Activated T-cell treated with anti-CD3 and anti-CD28 coated beads, Interleukin-2, amount 50 U/mL, for 1 hour (primary cell): ENCODE measurements around the gene PNPLA2.

Experiments
- DNase-seq: peaks from one replicate; pipeline ENCODE4 v3.0.0-alpha.2; 2020

The PNPLA2 gene

GRCh38 chr11:819943-820649 lies 1.4 kb downstream of the PNPLA2 start:
- DNase-seq: peak; percentile 93

DNA sequence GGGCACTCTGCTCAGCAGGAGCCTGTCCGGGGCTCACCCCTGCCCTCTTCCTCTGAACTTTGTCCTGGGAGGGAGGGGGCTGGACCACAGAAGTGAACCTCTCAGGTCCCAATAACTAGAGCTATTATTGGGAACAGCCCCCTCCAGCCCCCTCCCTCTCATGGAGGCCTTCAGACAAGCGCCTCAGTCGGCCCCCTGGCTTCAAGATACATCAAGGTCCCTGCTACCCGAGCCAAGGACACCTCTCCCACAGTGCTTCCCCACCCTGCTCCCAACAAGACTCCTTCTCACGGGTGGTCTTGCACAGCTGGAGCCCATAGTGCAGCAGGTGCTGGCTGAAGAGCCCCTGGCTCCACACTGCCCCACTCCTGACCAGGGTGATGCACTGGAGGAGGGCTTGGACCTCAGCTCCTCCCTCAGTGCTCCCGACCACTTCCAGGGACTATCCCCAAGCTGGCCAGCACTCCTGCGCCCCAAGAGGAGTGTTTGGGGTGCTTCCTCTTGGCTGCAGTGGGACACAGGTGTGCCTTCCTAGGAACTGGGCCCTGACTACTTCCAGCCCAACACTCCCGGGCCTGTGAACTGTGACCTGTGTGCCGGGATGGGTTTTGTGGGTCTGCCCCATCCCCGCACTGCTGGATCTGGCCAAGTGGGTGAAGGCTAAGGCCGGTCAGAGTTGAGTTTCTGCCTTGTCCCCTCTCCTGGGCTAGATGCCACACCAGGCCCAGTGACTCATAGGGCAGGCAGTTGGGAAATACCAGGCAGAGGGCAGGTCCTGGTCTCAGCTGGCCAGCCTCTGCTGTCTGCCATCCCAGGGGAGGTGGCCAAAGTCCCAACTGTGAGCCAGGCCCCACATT lies 2.2 kb downstream of the PNPLA2 start:
- DNase-seq: no peak

- DNase-seq: no peak
These were observed 3.0 kb downstream of the PNPLA2 start for GRCh38 chr11:821512-822371.

DNA sequence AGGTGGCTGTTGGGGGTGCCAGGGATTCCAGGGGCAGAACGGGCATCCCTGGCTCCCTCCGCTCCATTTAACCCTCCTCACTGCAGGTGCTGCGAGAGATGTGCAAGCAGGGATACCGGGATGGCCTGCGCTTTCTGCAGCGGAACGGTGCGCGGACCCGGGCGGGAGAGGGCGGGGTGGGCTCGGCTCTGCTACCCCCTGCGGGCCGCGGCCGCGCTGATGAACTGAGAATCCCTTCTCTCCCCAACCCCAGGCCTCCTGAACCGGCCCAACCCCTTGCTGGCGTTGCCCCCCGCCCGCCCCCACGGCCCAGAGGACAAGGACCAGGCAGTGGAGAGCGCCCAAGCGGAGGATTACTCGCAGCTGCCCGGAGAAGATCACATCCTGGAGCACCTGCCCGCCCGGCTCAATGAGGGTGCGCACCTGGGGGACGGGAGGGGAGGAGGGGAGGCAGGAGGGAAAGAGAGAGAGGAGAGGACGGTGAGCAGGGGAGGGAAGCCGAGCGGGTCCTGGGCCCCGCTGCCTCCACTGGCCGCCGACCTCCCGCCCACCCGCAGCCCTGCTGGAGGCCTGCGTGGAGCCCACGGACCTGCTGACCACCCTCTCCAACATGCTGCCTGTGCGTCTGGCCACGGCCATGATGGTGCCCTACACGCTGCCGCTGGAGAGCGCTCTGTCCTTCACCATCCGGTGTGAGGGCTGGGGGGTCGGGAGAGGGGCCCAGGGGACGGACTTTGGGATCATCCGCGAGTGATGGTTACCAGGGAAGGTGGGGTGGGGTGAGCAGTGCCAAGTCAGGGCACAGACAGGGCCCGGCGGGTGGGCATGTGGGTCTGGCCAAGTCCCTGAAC lies 5.0 kb downstream of the PNPLA2 start:
- no peak for DNase-seq

- DNase-seq: no peak
These were observed 5.7 kb downstream of the PNPLA2 start for GRCh38 chr11:824292-824880.

DNA sequence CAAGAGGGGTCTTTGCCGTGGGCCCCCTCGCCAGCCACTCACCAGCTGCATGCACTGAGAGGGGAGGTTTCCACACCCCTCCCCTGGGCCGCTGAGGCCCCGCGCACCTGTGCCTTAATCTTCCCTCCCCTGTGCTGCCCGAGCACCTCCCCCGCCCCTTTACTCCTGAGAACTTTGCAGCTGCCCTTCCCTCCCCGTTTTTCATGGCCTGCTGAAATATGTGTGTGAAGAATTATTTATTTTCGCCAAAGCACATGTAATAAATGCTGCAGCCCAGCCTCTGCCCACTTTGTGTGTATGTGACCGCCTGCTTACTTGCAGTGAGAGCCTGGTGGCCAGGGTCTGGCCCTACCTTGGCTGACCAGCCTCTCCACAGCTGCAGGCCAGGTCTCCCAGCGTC lies 6.2 kb downstream of the PNPLA2 start:
- DNase-seq: no peak

DNA sequence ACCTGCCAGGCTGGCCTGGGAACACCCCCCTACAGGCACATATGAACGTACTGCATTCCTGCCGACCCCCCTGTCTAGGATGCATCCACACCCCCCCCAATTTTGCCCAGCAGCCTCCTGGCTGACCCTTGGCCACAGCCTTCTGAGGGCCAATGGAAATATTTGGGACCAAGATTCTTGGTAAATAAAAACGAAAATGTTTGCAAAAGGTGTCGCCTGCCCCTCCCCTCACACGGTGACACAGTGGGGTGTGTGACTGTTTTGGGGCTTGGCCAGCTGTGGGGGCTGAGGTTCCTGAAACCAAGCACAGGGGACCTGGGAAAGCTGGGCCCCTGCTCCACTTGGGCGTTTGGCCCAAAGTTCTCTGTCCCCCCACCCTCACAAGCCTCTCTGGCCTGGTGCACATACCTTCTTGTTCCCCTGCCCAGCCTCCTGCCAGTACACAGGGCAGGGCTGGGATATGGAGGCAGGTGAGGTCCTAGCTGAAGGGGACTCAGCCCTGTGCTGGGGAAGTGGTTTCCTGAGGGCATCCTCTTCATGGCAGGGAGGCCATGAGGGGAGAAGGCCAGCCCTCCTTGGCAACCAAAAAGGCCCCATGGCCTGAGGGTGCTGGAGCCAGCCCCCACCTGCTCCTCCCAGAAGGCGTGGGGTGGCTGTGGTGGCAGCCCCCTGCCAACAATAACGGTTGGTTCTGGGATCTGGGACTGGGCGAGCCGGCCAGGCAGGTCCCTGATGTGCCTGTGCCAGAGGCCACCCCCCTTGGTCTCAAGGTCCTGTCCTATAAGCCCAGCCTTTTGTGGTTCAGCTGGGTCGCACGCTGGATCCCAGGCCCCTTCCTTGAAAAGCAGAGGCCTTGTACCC lies 6.9 kb downstream of the PNPLA2 start:
- no peak for DNase-seq

DNA sequence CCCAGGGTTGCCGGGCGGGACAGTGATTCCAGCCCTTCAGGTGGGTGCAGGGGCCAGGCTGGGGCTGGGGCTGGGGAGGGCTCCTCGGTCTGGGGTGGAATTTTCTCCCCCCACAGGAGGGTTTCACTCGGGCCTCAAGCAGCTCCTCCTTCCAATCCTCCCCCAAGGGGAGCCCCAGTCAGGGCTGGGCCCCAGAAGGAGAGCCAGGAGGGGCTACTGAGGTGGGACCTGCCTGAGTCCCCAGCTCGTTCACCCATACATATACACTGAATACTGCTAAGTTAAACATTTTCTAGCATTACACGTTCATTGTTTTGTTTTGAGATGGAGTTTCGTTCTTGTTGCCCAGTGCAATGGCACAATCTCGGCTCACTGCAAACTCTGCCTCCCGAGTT lies 7.5 kb downstream of the PNPLA2 start:
- DNase-seq: no peak

GRCh38 chr11:826836-827145 lies 8.1 kb downstream of the PNPLA2 start:
- no peak for DNase-seq

- DNase-seq: no peak
These were observed 8.6 kb downstream of the PNPLA2 start for GRCh38 chr11:827146-827896.

DNA sequence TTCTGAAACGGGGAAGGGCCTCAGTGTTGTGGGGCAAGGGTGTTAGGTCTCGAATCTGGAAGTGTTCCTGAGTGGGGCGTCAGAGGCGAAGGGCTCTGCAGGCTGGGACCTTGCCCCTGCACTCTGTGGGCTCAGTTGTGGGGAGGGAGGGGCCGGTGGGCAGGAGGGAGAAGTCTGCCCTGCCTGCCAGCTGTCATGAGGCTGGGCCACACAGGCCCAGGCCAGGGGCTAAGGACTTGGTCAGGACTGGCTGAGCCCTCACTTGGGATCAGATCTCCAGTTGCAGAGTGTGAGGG lies 9.1 kb downstream of the PNPLA2 start, which contains the start of gene CRACR2B:
CRACR2B (plus strand) TSS at position 23 of the 296 bp plus-strand sequence. CDS start 689 bp downstream, outside the sequence.
- DNase-seq: no peak

DNA sequence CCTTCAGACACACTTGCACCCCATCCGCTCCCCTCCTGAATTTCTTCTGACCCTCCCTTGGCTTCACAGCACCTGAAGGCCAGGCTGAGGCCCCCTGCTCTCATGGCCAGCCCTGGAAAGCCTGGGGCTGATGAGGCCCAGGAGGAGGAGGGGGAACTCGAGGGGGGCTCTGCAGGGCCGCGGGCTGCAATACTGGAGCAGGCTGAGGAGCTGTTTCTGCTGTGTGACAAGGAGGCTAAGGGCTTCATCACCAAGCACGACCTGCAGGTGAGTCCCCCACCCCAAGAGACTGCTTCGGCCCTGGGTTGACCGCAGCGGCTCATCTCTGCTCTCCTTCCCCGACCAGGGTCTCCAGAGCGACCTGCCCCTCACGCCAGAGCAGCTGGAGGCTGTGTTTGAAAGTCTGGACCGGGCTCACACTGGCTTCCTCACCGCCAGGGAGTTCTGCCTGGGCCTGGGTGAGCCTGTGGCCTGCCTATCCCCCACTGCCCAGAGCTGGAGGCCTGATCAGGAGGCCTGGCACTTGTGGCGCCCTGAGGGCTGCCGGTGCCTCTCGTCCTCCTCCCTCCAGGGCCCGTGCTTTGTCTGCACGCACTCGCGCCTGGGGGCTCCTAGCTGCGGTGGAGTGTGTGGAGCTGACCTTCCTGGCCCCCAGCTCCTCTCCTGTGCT lies 9.9 kb downstream of the PNPLA2 start:
- no peak for DNase-seq

- DNase-seq: no peak
These were observed 10.6 kb downstream of the PNPLA2 start for GRCh38 chr11:829176-829846.

DNA sequence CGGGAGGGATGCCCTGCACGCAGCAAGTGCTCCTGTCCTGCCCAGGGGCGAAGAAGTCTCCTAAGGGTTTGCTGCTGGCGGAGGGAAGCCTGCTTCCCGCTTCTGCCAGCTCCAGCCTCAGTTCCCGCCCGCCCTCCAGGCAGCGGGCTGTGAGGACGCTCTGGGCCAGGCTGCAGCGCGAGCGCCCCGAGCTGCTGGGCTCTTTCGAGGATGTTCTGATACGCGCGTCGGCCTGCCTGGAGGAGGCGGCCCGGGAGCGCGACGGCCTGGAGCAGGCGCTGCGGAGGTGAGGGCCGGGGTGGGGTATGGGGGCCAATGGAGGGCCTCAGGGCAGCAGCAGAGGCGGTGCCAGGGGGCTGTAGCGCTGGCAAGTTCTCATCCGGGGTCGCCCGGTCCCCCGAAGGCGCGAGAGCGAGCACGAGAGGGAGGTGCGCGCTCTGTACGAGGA lies 11.2 kb downstream of the PNPLA2 start:
- DNase-seq: no peak

DNA sequence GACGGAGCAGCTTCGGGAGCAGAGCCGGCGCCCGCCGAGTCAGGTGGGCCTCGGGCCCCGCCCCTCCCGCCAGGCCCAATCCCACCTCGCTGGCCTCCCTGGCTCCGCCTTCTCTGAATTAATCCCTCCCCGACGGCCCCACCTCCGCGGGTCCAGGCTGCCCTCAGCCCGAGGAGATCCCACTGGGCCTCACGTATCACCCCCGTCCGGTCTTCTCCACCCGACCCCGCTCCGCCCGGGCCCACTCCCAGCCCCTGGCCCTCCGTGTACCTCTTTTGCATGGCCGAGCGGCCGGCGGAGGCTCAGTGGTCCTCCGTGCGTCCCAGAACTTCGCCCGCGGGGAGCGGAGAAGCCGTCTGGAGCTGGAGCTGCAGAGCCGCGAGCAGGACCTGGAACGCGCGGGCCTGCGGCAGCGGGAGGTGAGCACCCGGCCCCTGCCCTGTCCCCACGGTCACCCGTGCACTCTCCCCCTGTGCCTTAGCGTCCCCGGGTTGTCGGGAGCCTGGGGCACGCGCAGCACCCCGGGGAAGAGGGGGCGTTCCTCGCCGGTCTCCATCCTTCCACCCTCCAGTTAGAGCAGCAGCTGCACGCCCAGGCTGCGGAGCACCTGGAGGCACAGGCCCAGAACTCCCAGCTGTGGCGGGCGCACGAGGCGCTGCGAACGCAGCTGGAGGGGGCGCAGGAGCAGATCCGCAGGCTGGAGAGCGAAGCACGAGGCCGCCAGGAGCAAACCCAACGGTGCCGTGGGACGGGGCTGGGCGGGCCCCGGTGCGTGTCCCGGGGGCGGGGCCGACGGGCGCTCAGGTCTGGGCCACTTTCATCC lies 11.8 kb downstream of the PNPLA2 start:
- DNase-seq: peak; percentile 66

- peak; percentile 23 for DNase-seq
These were observed 12.6 kb downstream of the PNPLA2 start for GRCh38 chr11:831118-831864.

GRCh38 chr11:831961-832528 lies 13.3 kb downstream of the PNPLA2 start:
- peak; percentile 25 for DNase-seq
